Measurements from ENCODE around the gene PLXND1.

DNA sequence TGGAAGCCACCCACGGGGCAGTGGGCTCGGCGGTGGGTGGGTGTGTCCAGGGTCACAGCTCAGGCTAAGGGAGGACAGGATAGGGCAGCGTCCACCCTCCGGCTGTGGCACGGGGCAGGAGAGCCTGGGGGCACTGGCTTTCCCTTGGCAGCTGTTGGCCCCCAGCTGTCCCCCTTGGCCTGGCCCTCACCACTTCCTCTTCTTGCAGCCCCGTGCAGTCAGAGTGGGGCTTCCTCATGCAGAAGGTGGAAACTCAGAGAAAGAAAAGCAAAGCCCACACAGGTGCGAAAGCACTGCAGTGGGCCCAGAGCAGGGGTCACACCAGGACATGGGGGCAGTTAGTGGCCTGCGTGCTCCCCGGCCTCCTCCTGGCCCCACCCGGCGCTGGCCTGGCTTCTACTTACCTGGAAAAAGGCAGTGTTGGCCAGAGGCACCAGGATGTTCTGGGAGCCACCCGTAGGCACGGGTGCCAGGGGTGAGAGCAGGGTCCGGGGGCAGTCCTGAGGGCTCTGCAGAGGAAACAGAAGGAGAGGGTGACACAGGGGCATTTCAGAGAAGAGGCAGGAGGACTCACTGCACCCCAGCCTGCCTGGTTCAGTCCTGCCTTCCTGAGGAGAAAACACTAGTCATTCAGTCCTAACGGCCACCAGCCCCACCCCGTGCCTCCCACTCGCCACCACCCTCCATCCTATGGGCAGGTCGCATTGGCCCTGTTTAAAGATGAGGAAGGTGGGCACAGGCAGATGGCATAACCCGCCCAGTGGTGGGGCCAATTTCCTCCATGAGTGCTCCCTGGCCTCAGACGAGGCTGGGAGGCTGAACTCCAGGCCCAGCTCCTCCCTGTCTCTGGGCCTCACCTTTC, 28.3 kb downstream of the PLXND1 start:
- TF ChIP-seq POLR2A (IDR thresholded peaks at IDR 0.05), result no peak
- no peak for TF ChIP-seq EP300 (IDR thresholded peaks at IDR 0.05)
